ENCODE measurements around the gene PRSS23. TPM values are rescaled to one million over a fixed set of nuclear protein-coding genes. Genes with fewer than 3 reads are reported as not detected.

The PRSS23 gene
- total RNA-seq, 1 experiment from 2014 or later = 355 TPM

- intact Hi-C loops (cut with micrococcal nuclease; ENCODE audit: unreplicated experiment) (no loop called here), in situ Hi-C loops (cut with HindIII; ENCODE audit: low pct_unique_long_range_greater_than_20kb, low sequenced_read_pairs) (no loop called here)
- POLR2A ChIA-PET = no interaction called here
- H3K4me3 ChIP-seq (ENCODE audit: low read depth in 2 of 2, low read length in 2 of 2) = peak overlapping the region in 1 of 2 experiments; percentile 12; a peak in 2 of 4 replicates
- peaks cover 27% of the 10 kb centered on the region; the same call in 1 of the 2 replicates for H3K36me3 ChIP-seq (ENCODE audit: control insufficient read depth, insufficient read depth, low read length)
- ATAC-seq (no peak), DNase-seq (ENCODE audit: low read depth, low spot score) (no peak)
- peak overlapping the region; percentile 95 for H3K27ac ChIP-seq (ENCODE audit: low read length)
- H3K9me3 ChIP-seq (ENCODE audit: control insufficient read depth, insufficient read depth, low read depth, low read length) = no peaks in the 10 kb centered on the region
- TF ChIP-seq SIN3A (IDR thresholded peaks at IDR 0.05; ENCODE audit: borderline replicate concordance, insufficient read depth, low read depth, low read length) (no peak), TCF7L2 (IDR thresholded peaks at IDR 0.05; ENCODE audit: low read depth, low read length) (no peak), POLR2AphosphoS5 (IDR thresholded peaks at IDR 0.05; ENCODE audit: low read depth, low read length) (no peak)
- CTCF ChIA-PET = interaction anchor here (1.2 kb wide), 1 partner anchor 10 kb away, joined by 3 read pairs; no protein-coding TSS in a partner anchor
- H3K4me1 ChIP-seq (ENCODE audit: control insufficient read depth, insufficient read depth, low read length) = peaks cover 76% of the 10 kb centered on the region
- no TSS peak for BruUV-seq (replicated peaks)
- no peaks in the 10 kb centered on the region for H3K27me3 ChIP-seq (ENCODE audit: control insufficient read depth, insufficient read depth, low read length)
Measured at GRCh38 chr11:86805873-86806310, 5.5 kb downstream of the PRSS23 start.

- no peaks in the 10 kb centered on the region for H3K27me3 ChIP-seq (ENCODE audit: control insufficient read depth, insufficient read depth, low read length)
- no TSS peak for BruUV-seq (replicated peaks)
- ChIA-PET POLR2A (no interaction called here), CTCF (interaction anchor here (1.2 kb wide), 1 partner anchor 9 kb away, joined by 3 read pairs; no protein-coding TSS in a partner anchor)
- H3K9me3 ChIP-seq (ENCODE audit: control insufficient read depth, insufficient read depth, low read depth, low read length) = no peaks in the 10 kb centered on the region
- H3K4me1 ChIP-seq (ENCODE audit: control insufficient read depth, insufficient read depth, low read length) = peaks cover 86% of the 10 kb centered on the region
- TF ChIP-seq POLR2AphosphoS5 (IDR thresholded peaks at IDR 0.05; ENCODE audit: low read depth, low read length) = no peak; the same call in 1 of the 2 replicates
- no peak for TF ChIP-seq CTCF (IDR thresholded peaks at IDR 0.05)
- no peak for TF ChIP-seq TCF7L2 (IDR thresholded peaks at IDR 0.05; ENCODE audit: low read depth, low read length)
- TF ChIP-seq SIN3A (IDR thresholded peaks at IDR 0.05; ENCODE audit: borderline replicate concordance, insufficient read depth, low read depth, low read length) = no peak
- no peak for TF ChIP-seq REST (IDR thresholded peaks at IDR 0.05; ENCODE audit: insufficient read depth in 1 of 2, low read depth in 2 of 2, low read length in 1 of 2)
- in situ Hi-C loops (cut with HindIII; ENCODE audit: low pct_unique_long_range_greater_than_20kb, low sequenced_read_pairs) (no loop called here), intact Hi-C loops (cut with micrococcal nuclease; ENCODE audit: unreplicated experiment) (no loop called here)
- DNase-seq (ENCODE audit: low read depth, low spot score) = no peak
- peak overlapping the region; percentile 95 for H3K27ac ChIP-seq (ENCODE audit: low read length)
- ATAC-seq = no peak
- H3K36me3 ChIP-seq (ENCODE audit: control insufficient read depth, insufficient read depth, low read length) = peaks cover 27% of the 10 kb centered on the region; the same call in 1 of the 2 replicates
- no peak overlapping the region for H3K4me3 ChIP-seq (ENCODE audit: low read depth in 2 of 2, low read length in 2 of 2)
Measured at GRCh38 chr11:86806903-86807302, 6.6 kb downstream of the PRSS23 start.

GRCh38 chr11:86807360-86807759 lies 7.0 kb downstream of the PRSS23 start:
- no peak for TF ChIP-seq TCF7L2 (IDR thresholded peaks at IDR 0.05; ENCODE audit: low read depth, low read length)
- TF ChIP-seq POLR2AphosphoS5 (IDR thresholded peaks at IDR 0.05; ENCODE audit: low read depth, low read length) = peak; percentile 15
- intact Hi-C loops (cut with micrococcal nuclease; ENCODE audit: unreplicated experiment) = no loop called here
- peaks cover 27% of the 10 kb centered on the region; the same call in 1 of the 2 replicates for H3K36me3 ChIP-seq (ENCODE audit: control insufficient read depth, insufficient read depth, low read length)
- peak overlapping the region; percentile 95 for H3K27ac ChIP-seq (ENCODE audit: low read length)
- no peaks in the 10 kb centered on the region for H3K9me3 ChIP-seq (ENCODE audit: control insufficient read depth, insufficient read depth, low read depth, low read length)
- ATAC-seq (no peak), DNase-seq (ENCODE audit: low read depth, low spot score) (no peak)
- BruUV-seq (replicated peaks) = no TSS peak
- in situ Hi-C loops (cut with HindIII; ENCODE audit: low pct_unique_long_range_greater_than_20kb, low sequenced_read_pairs) = no loop called here
- H3K4me3 ChIP-seq (ENCODE audit: low read depth in 2 of 2, low read length in 2 of 2) = no peak overlapping the region
- H3K4me1 ChIP-seq (ENCODE audit: control insufficient read depth, insufficient read depth, low read length) = peaks cover 87% of the 10 kb centered on the region
- no peaks in the 10 kb centered on the region for H3K27me3 ChIP-seq (ENCODE audit: control insufficient read depth, insufficient read depth, low read length)
- CTCF ChIA-PET = interaction anchor here (1.2 kb wide), 1 partner anchor 8 kb away, joined by 3 read pairs; no protein-coding TSS in a partner anchor
- POLR2A ChIA-PET = no interaction called here

Measured in Panc1 (cell line).